ENCODE measurements around the gene EBPL.
A peak's percentile ranks its signal among the peaks of the same experiment; 100 is the strongest.
"Not testable (repeated sequence)": the region's sequence is repeated elsewhere in the genome, so short reads cannot be mapped to it uniquely, and the experiment has no call there.

Gene EBPL

GRCh38 chr13:49622174-49622946 is 68.9 kb downstream of the EBPL start:
- DNase-seq (ENCODE audit: low read depth): no peak
- no peak overlapping the region for H3K4me3 ChIP-seq (ENCODE audit: low read depth, low read length)
- TF ChIP-seq MYC (IDR thresholded peaks at IDR 0.05; ENCODE audit: low read depth, low read length) (no peak), POLR2A (IDR thresholded peaks at IDR 0.05; ENCODE audit: extremely low read depth, insufficient read length) (no peak), MAX (IDR thresholded peaks at IDR 0.05; ENCODE audit: low read depth, low read length) (no peak), CTCF (IDR thresholded peaks at IDR 0.05; ENCODE audit: low read depth, low read length) (no peak)

GRCh38 chr13:49620170-49620621 is 71.1 kb downstream of the EBPL start:
- peak overlapping the region; percentile 55 for H3K4me3 ChIP-seq (ENCODE audit: low read depth, low read length)
- peak; percentile 90 for DNase-seq (ENCODE audit: low read depth)
- no peak for TF ChIP-seq POLR2A (IDR thresholded peaks at IDR 0.05; ENCODE audit: extremely low read depth, insufficient read length)
- TF ChIP-seq CTCF (IDR thresholded peaks at IDR 0.05; ENCODE audit: low read depth, low read length): no peak
- peak; percentile 91 for TF ChIP-seq MAX (IDR thresholded peaks at IDR 0.05; ENCODE audit: low read depth, low read length)
- peak; percentile 95 for TF ChIP-seq MYC (IDR thresholded peaks at IDR 0.05; ENCODE audit: low read depth, low read length)

- no peak overlapping the region for H3K4me3 ChIP-seq (ENCODE audit: low read depth, low read length)
- TF ChIP-seq MYC (IDR thresholded peaks at IDR 0.05; ENCODE audit: low read depth, low read length): no peak
Measured at GRCh38 chr13:49616676-49617065, 74.6 kb downstream of the EBPL start.

GRCh38 chr13:49615836-49616675 is 75.2 kb downstream of the EBPL start:
- no peak overlapping the region for H3K4me3 ChIP-seq (ENCODE audit: low read depth, low read length)
- TF ChIP-seq MAX (IDR thresholded peaks at IDR 0.05; ENCODE audit: low read depth, low read length): no peak
- TF ChIP-seq POLR2A (IDR thresholded peaks at IDR 0.05; ENCODE audit: extremely low read depth, insufficient read length): no peak
- no peak for DNase-seq (ENCODE audit: low read depth)

More at GRCh38 chr13:49616676-49617065, 74.6 kb downstream of the EBPL start:
- DNase-seq (ENCODE audit: low read depth): no peak

- not testable (repeated sequence) for DNase-seq (ENCODE audit: low read depth); H3K4me3 ChIP-seq (ENCODE audit: low read depth, low read length)
Measured at GRCh38 chr13:49612042-49612441, 79.2 kb downstream of the EBPL start.
